Neural cell (in vitro differentiated cells): Measurements from ENCODE around the gene OPN5. TPM values are rescaled to one million over a fixed set of nuclear protein-coding genes. Genes with fewer than 3 reads are reported as not detected.

Experiments used
- H2AFZ ChIP-seq: fragments of 200-600, 300-800 bp; sonication (generic), shearing (Covaris generic); 2 replicates; pipeline ENCODE4 v1.6.0; 2014; ENCODE audit warnings: low read depth, mild to moderate bottlenecking, antibody characterized with exemption, low read length, moderate library complexity
- H3F3A ChIP-seq: fragments of 200-600 bp; shearing (Covaris generic); 2 replicates; pipeline ENCODE4 v1.6.1; 2016; ENCODE audit warnings: mild to moderate bottlenecking, moderate library complexity, mixed read lengths, antibody characterized with exemption, low read length; ENCODE audit not compliant: insufficient read depth, poor library complexity, severe bottlenecking
- H3K27ac ChIP-seq: fragments of 200-600, 300-800 bp; sonication (generic), shearing (Covaris generic); 2 replicates; pipeline ENCODE4 v1.5.1; 2014; ENCODE audit warnings: mild to moderate bottlenecking, low read length, moderate library complexity
- H3K27me3 ChIP-seq: fragments of 300-800, 200-600 bp; sonication (generic), shearing (Covaris generic); 2 replicates; pipeline ENCODE4 v1.6.0; 2014; ENCODE audit warnings: mild to moderate bottlenecking, low read depth, low read length, moderate library complexity; ENCODE audit not compliant: insufficient read depth
- H3K36me3 ChIP-seq: fragments of 300-800, 200-600 bp; sonication (generic), shearing (Covaris generic); 2 replicates; pipeline ENCODE4 v1.5.1; 2014; ENCODE audit warnings: mild to moderate bottlenecking, antibody characterized with exemption, low read length, moderate library complexity; ENCODE audit not compliant: insufficient read depth
- H3K4me2 ChIP-seq: fragments of 300-800, 200-600 bp; sonication (generic), shearing (Covaris generic); 2 replicates; pipeline ENCODE4 v1.6.0; 2014; ENCODE audit warnings: mild to moderate bottlenecking, low read length
- H3K4me3 ChIP-seq: fragments of 300-800, 200-600 bp; sonication (generic), shearing (Covaris generic); 2 replicates; pipeline ENCODE4 v1.5.1; 2014; ENCODE audit warnings: mild to moderate bottlenecking, low read length, moderate library complexity
- H3K79me2 ChIP-seq: fragments of 200-600 bp; shearing (Covaris generic); replicated peaks from 2 replicates; pipeline ENCODE4 v1.6.0; 2014; ENCODE audit warnings: mild to moderate bottlenecking, low read length, moderate library complexity; ENCODE audit not compliant: insufficient read depth
- H3K9ac ChIP-seq: fragments of 300-800, 200-600 bp; sonication (generic), shearing (Covaris generic); 2 replicates; pipeline ENCODE4 v1.6.1; 2016; ENCODE audit warnings: mild to moderate bottlenecking, low read length, mixed read lengths
- H3K9me2 ChIP-seq: fragments of 200-600 bp; shearing (Covaris generic); 2 replicates; pipeline ENCODE4 v1.6.1; 2016; ENCODE audit warnings: mild to moderate bottlenecking, low read length, mixed read lengths; ENCODE audit not compliant: insufficient read depth
- H3K9me3 ChIP-seq: fragments of 200-600, 300-800 bp; sonication (generic), shearing (Covaris generic); 2 replicates; pipeline ENCODE4 v1.6.1; 2016; ENCODE audit warnings: mild to moderate bottlenecking, mixed run types, low read length, moderate library complexity, mixed read lengths
- H4K20me1 ChIP-seq: fragments of 200-600 bp; shearing (Covaris generic); 2 replicates; pipeline ENCODE4 v1.6.1; 2016; ENCODE audit warnings: mild to moderate bottlenecking, mixed run types; ENCODE audit not compliant: insufficient read depth
- EP300 ChIP-seq: fragments of 450-650 bp; conservative IDR thresholded peaks from 2 replicates; pipeline ENCODE4 v1.6.1; 2014; ENCODE audit warnings: antibody characterized with exemption, mild to moderate bottlenecking, moderate library complexity; ENCODE audit not compliant: poor library complexity, severe bottlenecking
- EZH2 ChIP-seq: fragments of 200-600, 300-800 bp; shearing (Covaris generic), sonication (generic); IDR thresholded peaks from 2 replicates; pipeline ENCODE4 v1.6.1; 2014; ENCODE audit warnings: antibody characterized with exemption, low read length, borderline replicate concordance, mild to moderate bottlenecking; ENCODE audit not compliant: insufficient read depth, poor library complexity, severe bottlenecking
- MXI1 ChIP-seq: fragments of 450-650 bp; conservative IDR thresholded peaks from 2 replicates; pipeline ENCODE4 v1.6.1; 2014; ENCODE audit warnings: antibody characterized with exemption, mild to moderate bottlenecking; ENCODE audit not compliant: poor library complexity, severe bottlenecking
- POLR2AphosphoS5 ChIP-seq: IDR thresholded peaks from 2 replicates; pipeline ENCODE4 v1.6.1; 2012
- RAD21 ChIP-seq: fragments of 450-650 bp; conservative IDR thresholded peaks from 2 replicates; pipeline ENCODE4 v1.6.1; 2014; ENCODE audit warnings: antibody characterized with exemption, mild to moderate bottlenecking, moderate library complexity
- SMC3 ChIP-seq: fragments of 450-650 bp; conservative IDR thresholded peaks from 2 replicates; pipeline ENCODE4 v1.6.1; 2014; ENCODE audit warnings: antibody characterized with exemption, mild to moderate bottlenecking, moderate library complexity; ENCODE audit not compliant: poor library complexity
- TAF1 ChIP-seq: IDR thresholded peaks from 2 replicates; pipeline ENCODE4 v1.6.1; 2012; ENCODE audit warnings: low read depth
- polyA plus RNA-seq: library from polyadenylated mRNA; depleted of rRNA; stranded (reverse); fragments of >200 nt; gene quantifications from 2 replicates; pipeline ENCODE4 v1.2.3, GENCODE V29; 2014
- TF ChIP-seq, protein P1 (sequence below): IDR thresholded peaks from 2 replicates; pipeline ENCODE4 v1.6.1; 2012; ENCODE audit warnings: borderline replicate concordance
- TF ChIP-seq, protein P2 (sequence below): fragments of 450-650 bp; IDR thresholded peaks from 2 replicates; pipeline ENCODE4 v1.5.1; 2014; ENCODE audit warnings: antibody characterized with exemption, mild to moderate bottlenecking, moderate library complexity; ENCODE audit not compliant: poor library complexity, severe bottlenecking

OPN5 gene
- polyA plus RNA-seq, 1 donor from 2014 or later = 0.10 TPM

DNA sequence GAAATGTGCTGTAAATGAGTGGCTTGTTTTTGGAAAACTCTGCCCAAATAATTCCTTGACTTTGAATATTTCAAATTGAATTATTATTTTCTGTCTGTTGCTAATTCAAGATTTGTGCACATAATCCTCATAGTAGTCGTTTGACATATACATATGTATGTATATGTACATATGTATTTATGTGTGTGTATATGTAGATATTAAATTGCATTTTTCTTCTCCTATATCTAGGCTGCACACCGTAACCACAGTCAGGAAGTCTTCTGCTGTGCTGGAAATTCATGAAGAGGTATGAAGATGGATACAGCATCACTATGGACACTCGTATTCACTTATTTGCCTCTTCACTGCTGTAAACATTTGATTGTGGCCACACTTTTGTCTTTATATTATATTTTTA lies 29.6 kb downstream of the OPN5 start:
- H3K79me2 ChIP-seq = no peaks in the 10 kb centered on the region
- no peak overlapping the region for H3K4me3 ChIP-seq
- H4K20me1 ChIP-seq = no peaks in the 10 kb centered on the region
- H3K9ac ChIP-seq = no peak overlapping the region
- H3K27me3 ChIP-seq = no peaks in the 10 kb centered on the region
- no peaks in the 10 kb centered on the region for H3K9me2 ChIP-seq
- no peak overlapping the region for H3K27ac ChIP-seq
- no peaks in the 10 kb centered on the region for H3K36me3 ChIP-seq
- no peak overlapping the region for H3K4me2 ChIP-seq
- no peaks in the 10 kb centered on the region for H3K9me3 ChIP-seq
- H3F3A ChIP-seq = peaks cover 3% of the 10 kb centered on the region
- TF ChIP-seq SMC3 = no peak
- TF ChIP-seq MXI1 = no peak
- TF ChIP-seq POLR2AphosphoS5 = no peak
- TF ChIP-seq EP300 = no peak
- TF ChIP-seq EZH2 = no peak
- TF ChIP-seq TAF1 = no peak
- TF ChIP-seq, protein P1, sequence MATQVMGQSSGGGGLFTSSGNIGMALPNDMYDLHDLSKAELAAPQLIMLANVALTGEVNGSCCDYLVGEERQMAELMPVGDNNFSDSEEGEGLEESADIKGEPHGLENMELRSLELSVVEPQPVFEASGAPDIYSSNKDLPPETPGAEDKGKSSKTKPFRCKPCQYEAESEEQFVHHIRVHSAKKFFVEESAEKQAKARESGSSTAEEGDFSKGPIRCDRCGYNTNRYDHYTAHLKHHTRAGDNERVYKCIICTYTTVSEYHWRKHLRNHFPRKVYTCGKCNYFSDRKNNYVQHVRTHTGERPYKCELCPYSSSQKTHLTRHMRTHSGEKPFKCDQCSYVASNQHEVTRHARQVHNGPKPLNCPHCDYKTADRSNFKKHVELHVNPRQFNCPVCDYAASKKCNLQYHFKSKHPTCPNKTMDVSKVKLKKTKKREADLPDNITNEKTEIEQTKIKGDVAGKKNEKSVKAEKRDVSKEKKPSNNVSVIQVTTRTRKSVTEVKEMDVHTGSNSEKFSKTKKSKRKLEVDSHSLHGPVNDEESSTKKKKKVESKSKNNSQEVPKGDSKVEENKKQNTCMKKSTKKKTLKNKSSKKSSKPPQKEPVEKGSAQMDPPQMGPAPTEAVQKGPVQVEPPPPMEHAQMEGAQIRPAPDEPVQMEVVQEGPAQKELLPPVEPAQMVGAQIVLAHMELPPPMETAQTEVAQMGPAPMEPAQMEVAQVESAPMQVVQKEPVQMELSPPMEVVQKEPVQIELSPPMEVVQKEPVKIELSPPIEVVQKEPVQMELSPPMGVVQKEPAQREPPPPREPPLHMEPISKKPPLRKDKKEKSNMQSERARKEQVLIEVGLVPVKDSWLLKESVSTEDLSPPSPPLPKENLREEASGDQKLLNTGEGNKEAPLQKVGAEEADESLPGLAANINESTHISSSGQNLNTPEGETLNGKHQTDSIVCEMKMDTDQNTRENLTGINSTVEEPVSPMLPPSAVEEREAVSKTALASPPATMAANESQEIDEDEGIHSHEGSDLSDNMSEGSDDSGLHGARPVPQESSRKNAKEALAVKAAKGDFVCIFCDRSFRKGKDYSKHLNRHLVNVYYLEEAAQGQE = no peak
- no peak for TF ChIP-seq RAD21
- TF ChIP-seq, protein P2, sequence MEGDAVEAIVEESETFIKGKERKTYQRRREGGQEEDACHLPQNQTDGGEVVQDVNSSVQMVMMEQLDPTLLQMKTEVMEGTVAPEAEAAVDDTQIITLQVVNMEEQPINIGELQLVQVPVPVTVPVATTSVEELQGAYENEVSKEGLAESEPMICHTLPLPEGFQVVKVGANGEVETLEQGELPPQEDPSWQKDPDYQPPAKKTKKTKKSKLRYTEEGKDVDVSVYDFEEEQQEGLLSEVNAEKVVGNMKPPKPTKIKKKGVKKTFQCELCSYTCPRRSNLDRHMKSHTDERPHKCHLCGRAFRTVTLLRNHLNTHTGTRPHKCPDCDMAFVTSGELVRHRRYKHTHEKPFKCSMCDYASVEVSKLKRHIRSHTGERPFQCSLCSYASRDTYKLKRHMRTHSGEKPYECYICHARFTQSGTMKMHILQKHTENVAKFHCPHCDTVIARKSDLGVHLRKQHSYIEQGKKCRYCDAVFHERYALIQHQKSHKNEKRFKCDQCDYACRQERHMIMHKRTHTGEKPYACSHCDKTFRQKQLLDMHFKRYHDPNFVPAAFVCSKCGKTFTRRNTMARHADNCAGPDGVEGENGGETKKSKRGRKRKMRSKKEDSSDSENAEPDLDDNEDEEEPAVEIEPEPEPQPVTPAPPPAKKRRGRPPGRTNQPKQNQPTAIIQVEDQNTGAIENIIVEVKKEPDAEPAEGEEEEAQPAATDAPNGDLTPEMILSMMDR = no peak
- no peak overlapping the region for H2AFZ ChIP-seq

DNA sequence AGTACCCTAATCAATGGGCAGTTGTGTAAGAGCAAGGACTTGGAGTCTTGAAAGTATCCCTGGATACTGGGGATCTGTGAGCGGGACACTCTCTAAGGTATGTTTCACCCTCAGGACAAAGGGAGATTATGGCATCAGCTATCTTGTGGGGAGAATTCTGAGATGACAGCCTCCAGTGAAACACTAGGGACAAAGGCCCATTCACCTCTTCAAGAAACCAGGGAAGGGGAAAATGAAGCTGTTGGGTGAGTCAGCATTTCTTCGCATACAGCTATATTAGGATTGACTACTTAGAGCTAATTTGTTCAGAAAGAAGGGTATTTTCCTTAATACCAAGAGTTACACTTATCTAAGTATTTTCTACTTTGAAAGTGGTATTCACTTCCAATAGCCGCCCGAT lies 35.9 kb downstream of the OPN5 start:
- no peaks in the 10 kb centered on the region for H3K27me3 ChIP-seq
- H3K27ac ChIP-seq = no peak overlapping the region
- no peaks in the 10 kb centered on the region for H3K9me3 ChIP-seq
- no peaks in the 10 kb centered on the region for H3K79me2 ChIP-seq
- H3K4me3 ChIP-seq = no peak overlapping the region
- no peaks in the 10 kb centered on the region for H3K9me2 ChIP-seq
- TF ChIP-seq, protein P2 = no peak
- TF ChIP-seq MXI1 (no peak), POLR2AphosphoS5 (no peak), EP300 (no peak), EZH2 (no peak), RAD21 (no peak)
- no peak overlapping the region for H3K4me2 ChIP-seq
- no peak overlapping the region for H3K9ac ChIP-seq
- H3F3A ChIP-seq = no peaks in the 10 kb centered on the region
- no peaks in the 10 kb centered on the region for H3K36me3 ChIP-seq
- H4K20me1 ChIP-seq = no peaks in the 10 kb centered on the region
- no peak overlapping the region for H2AFZ ChIP-seq
